ENCODE measurements around the gene DEFB110. TPM values are rescaled to one million over a fixed set of nuclear protein-coding genes. Genes with fewer than 3 reads are reported as not detected.

The DEFB110 gene
- not detected for total RNA-seq

DNA sequence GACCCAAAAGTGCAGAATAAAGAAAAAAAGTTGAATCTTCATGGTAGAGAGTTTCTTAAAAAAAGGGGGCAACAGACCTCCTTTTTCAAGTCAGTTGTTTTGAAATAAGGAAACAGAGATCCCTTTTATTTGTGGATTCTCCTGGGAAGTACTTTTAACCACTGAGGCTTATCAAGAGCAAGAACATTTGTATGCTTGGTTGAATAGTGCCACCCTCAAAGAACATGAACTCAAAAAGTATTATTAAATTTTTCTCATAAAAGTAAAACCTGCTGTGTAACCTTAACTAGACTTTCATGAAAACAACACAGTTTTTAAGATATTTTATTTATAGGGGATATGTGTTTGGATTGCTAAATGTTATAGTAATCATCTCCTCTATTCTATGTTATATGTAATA, at the start of gene DEFB110:
Gene DEFB110, minus strand, starts transcription at position 101 of the 400 bp plus-strand sequence. Its CDS starts 59 bp downstream, at position 42.
- no peak within 1 kb of the TSS for H3K27ac ChIP-seq (replicated peaks in 1 of 4)
- H3K9me3 ChIP-seq: no peaks in the 10 kb centered on the region
- H3K4me3 ChIP-seq: no peak within 1 kb of the TSS
- no peaks in the 10 kb centered on the region for H3K27me3 ChIP-seq
- no peaks in the 10 kb centered on the region for H3K36me3 ChIP-seq
- TF ChIP-seq, protein P1, sequence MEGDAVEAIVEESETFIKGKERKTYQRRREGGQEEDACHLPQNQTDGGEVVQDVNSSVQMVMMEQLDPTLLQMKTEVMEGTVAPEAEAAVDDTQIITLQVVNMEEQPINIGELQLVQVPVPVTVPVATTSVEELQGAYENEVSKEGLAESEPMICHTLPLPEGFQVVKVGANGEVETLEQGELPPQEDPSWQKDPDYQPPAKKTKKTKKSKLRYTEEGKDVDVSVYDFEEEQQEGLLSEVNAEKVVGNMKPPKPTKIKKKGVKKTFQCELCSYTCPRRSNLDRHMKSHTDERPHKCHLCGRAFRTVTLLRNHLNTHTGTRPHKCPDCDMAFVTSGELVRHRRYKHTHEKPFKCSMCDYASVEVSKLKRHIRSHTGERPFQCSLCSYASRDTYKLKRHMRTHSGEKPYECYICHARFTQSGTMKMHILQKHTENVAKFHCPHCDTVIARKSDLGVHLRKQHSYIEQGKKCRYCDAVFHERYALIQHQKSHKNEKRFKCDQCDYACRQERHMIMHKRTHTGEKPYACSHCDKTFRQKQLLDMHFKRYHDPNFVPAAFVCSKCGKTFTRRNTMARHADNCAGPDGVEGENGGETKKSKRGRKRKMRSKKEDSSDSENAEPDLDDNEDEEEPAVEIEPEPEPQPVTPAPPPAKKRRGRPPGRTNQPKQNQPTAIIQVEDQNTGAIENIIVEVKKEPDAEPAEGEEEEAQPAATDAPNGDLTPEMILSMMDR (IDR thresholded peaks at IDR 0.05): no peak
- TF ChIP-seq EP300 (IDR thresholded peaks at IDR 0.05): no peak
- TF ChIP-seq POLR2AphosphoS5 (IDR thresholded peaks at IDR 0.05): no peak
- TF ChIP-seq POLR2A (IDR thresholded peaks at IDR 0.05; ENCODE audit: low read depth): no peak
- no peaks in the 10 kb centered on the region for H3K4me1 ChIP-seq
- intact Hi-C loops (cut with DNase I): no loop called here
- no peak for DNase-seq (ENCODE audit: extremely low spot score)

DNA sequence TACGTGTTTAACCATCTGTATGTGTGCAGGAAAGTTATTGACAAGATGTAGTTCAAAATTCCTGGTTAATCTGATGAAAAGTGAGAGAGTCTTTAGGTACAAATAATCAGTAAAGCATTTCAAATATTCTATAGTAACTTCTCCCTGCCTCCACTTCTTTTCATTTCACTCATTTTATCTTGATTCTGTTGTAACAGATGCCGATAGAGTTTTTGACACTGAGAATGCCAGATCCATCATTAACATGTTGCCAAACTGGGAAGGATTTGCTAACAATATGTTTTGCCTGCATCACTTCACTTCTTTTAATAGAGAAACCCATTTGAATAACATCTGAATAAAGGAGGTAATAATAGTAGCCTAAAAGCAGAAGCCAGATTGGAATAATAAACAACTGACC, 48.3 kb upstream of the DEFB110 start:
- H3K9me3 ChIP-seq: no peaks in the 10 kb centered on the region
- TF ChIP-seq POLR2AphosphoS5 (IDR thresholded peaks at IDR 0.05) (no peak), POLR2A (IDR thresholded peaks at IDR 0.05; ENCODE audit: low read depth) (no peak), EP300 (IDR thresholded peaks at IDR 0.05) (no peak)
- TF ChIP-seq, protein P1 (IDR thresholded peaks at IDR 0.05): no peak
- H3K4me1 ChIP-seq: no peaks in the 10 kb centered on the region
- H3K27me3 ChIP-seq: no peaks in the 10 kb centered on the region
- no peaks in the 10 kb centered on the region for H3K36me3 ChIP-seq
- 91% methylated on average over 2 of the region's 2 CpGs for WGBS
- no peak overlapping the region for H3K27ac ChIP-seq (replicated peaks in 1 of 4)
- H3K4me3 ChIP-seq: no peak overlapping the region
- intact Hi-C loops (cut with DNase I): no loop called here
- DNase-seq (ENCODE audit: extremely low spot score): no peak

DNA sequence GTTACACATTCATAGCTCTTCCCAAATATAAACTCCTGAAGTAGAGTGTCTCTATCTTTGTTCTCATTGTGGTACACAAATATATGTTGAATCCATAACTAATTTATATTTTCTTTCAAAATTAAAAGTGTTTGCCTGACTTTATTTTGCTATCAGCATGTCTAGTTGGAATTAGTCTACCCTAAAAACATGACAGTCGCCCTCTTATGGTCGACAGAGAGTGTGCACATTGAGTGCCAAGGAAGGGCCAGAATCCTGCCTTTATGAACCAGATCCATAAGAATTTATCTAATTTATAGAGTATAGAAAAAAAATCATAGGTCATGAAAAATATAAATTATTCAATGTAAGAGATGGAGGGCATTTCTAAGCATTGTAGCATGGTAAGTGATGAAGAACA, 40.3 kb upstream of the DEFB110 start:
- Histone ChIP-seq H3K27ac (replicated peaks in 1 of 4) (no peak overlapping the region), H3K36me3 (no peaks in the 10 kb centered on the region)
- WGBS: 12% methylated on average over 2 of the region's 2 CpGs

GRCh38 chr6:50056242-50056641, 34.4 kb upstream of the DEFB110 start:
- no peaks in the 10 kb centered on the region for H3K4me1 ChIP-seq
- H3K27ac ChIP-seq (replicated peaks in 1 of 4): no peak overlapping the region
- DNase-seq (ENCODE audit: extremely low spot score): no peak
- no peaks in the 10 kb centered on the region for H3K27me3 ChIP-seq
- intact Hi-C loops (cut with DNase I): no loop called here
- 100% methylated on average over 1 of the region's 1 CpG for WGBS
- TF ChIP-seq EP300 (IDR thresholded peaks at IDR 0.05) (no peak), POLR2A (IDR thresholded peaks at IDR 0.05; ENCODE audit: low read depth) (no peak), POLR2AphosphoS5 (IDR thresholded peaks at IDR 0.05) (no peak)
- TF ChIP-seq, protein P1 (IDR thresholded peaks at IDR 0.05): no peak
- no peaks in the 10 kb centered on the region for H3K9me3 ChIP-seq
- no peak overlapping the region for H3K4me3 ChIP-seq
- no peaks in the 10 kb centered on the region for H3K36me3 ChIP-seq

More for the DNA sequence above, 40.3 kb upstream of the DEFB110 start:
- intact Hi-C loops (cut with DNase I): no loop called here
- no peak for DNase-seq (ENCODE audit: extremely low spot score)
- Histone ChIP-seq H3K27me3 (no peaks in the 10 kb centered on the region), H3K9me3 (no peaks in the 10 kb centered on the region), H3K4me1 (no peaks in the 10 kb centered on the region), H3K4me3 (no peak overlapping the region)
- TF ChIP-seq POLR2AphosphoS5 (IDR thresholded peaks at IDR 0.05) (no peak), EP300 (IDR thresholded peaks at IDR 0.05) (no peak), POLR2A (IDR thresholded peaks at IDR 0.05; ENCODE audit: low read depth) (no peak)
- TF ChIP-seq, protein P1 (IDR thresholded peaks at IDR 0.05): no peak

GRCh38 chr6:50049829-50050228, 28.0 kb upstream of the DEFB110 start, which contains the start of gene DEFB112:
DEFB112 (minus strand) TSS chr6:50049929; CDS start chr6:50049869, 60 bp downstream.
- no peaks in the 10 kb centered on the region for H3K27me3 ChIP-seq
- no peak within 1 kb of the TSS for H3K4me3 ChIP-seq
- TF ChIP-seq, protein P1 (IDR thresholded peaks at IDR 0.05): no peak
- no peak for TF ChIP-seq EP300 (IDR thresholded peaks at IDR 0.05)
- DNase-seq (ENCODE audit: extremely low spot score): no peak
- 73% methylated on average over 1 of the region's 1 CpG for WGBS
- intact Hi-C loops (cut with DNase I): no loop called here
- no peaks in the 10 kb centered on the region for H3K36me3 ChIP-seq
- H3K9me3 ChIP-seq: no peaks in the 10 kb centered on the region
- H3K4me1 ChIP-seq: no peaks in the 10 kb centered on the region
- H3K27ac ChIP-seq (replicated peaks in 1 of 4): no peak within 1 kb of the TSS

Measured in esophagus muscularis mucosa (tissue), 4 donors.